Testis (tissue), 2 donors: Measurements from ENCODE around the gene PIGM.

Experiments
- POLR2A ChIP-seq: fragments of 450-650 bp; IDR thresholded peaks from one replicate; pipeline ENCODE4 v1.6.1; 2017; ENCODE audit warnings: antibody characterized with exemption, mild to moderate bottlenecking, moderate library complexity
- TF ChIP-seq, protein P1 (sequence below), 3 experiments: fragments of 450-650 bp in 2 of 3; fragments of 200-600 bp in 1 of 3; sonication (generic) in 1 of 3; IDR thresholded peaks; one replicate each; pipeline ENCODE4 v1.5.1; 2016 to 2019; ENCODE audit warnings: antibody characterized with exemption in 3 of 3, mild to moderate bottlenecking in 2 of 3, moderate library complexity in 1 of 3

- TF ChIP-seq, protein P1, sequence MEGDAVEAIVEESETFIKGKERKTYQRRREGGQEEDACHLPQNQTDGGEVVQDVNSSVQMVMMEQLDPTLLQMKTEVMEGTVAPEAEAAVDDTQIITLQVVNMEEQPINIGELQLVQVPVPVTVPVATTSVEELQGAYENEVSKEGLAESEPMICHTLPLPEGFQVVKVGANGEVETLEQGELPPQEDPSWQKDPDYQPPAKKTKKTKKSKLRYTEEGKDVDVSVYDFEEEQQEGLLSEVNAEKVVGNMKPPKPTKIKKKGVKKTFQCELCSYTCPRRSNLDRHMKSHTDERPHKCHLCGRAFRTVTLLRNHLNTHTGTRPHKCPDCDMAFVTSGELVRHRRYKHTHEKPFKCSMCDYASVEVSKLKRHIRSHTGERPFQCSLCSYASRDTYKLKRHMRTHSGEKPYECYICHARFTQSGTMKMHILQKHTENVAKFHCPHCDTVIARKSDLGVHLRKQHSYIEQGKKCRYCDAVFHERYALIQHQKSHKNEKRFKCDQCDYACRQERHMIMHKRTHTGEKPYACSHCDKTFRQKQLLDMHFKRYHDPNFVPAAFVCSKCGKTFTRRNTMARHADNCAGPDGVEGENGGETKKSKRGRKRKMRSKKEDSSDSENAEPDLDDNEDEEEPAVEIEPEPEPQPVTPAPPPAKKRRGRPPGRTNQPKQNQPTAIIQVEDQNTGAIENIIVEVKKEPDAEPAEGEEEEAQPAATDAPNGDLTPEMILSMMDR (IDR thresholded peaks at IDR 0.05): no peak
- TF ChIP-seq POLR2A: no peak
Observed at GRCh38 chr1:160053548-160054365, 22.0 kb upstream of the PIGM start.
